ENCODE data around the gene SPAG16.
A peak's percentile ranks its signal among the peaks of the same experiment; 100 is the strongest.

Gene SPAG16

GRCh38 chr2:214201892-214202291, 917.6 kb downstream of the SPAG16 start:
- H4K91ac ChIP-seq (ENCODE audit: low read length), result peak overlapping the region; percentile 15
- H3K23ac ChIP-seq (ENCODE audit: low read length in 2 of 2), result no peak overlapping the region
- no peaks in the 10 kb centered on the region for H3K36me3 ChIP-seq (ENCODE audit: control insufficient read depth in 1 of 2, insufficient read depth in 2 of 2, low read depth in 1 of 2, low read length in 2 of 2)
- no peak overlapping the region for H3K14ac ChIP-seq (ENCODE audit: low read length in 2 of 2)
- no peak overlapping the region for H2BK120ac ChIP-seq (ENCODE audit: low read depth, low read length)
- no peak overlapping the region for H3K27ac ChIP-seq (ENCODE audit: low read length, poor library complexity, severe bottlenecking)
- no peak for DNase-seq
- no peak overlapping the region for H2BK5ac ChIP-seq (ENCODE audit: low read depth, low read length, poor library complexity, severe bottlenecking)
- H2AFZ ChIP-seq (ENCODE audit: low read depth, low read length), result no peak overlapping the region
- H4K8ac ChIP-seq (ENCODE audit: low read length), result no peak overlapping the region
- H3K27me3 ChIP-seq (ENCODE audit: control insufficient read depth in 1 of 2, insufficient read depth in 1 of 2, low read length in 2 of 2), result no peaks in the 10 kb centered on the region
- no peaks in the 10 kb centered on the region for H3K79me1 ChIP-seq (replicated peaks; ENCODE audit: low read length, poor library complexity, severe bottlenecking)
- H3K4me2 ChIP-seq (ENCODE audit: low read length, poor library complexity, severe bottlenecking), result no peak overlapping the region
- no peak overlapping the region for H2BK12ac ChIP-seq (ENCODE audit: low read length in 2 of 2)
- H2BK15ac ChIP-seq (ENCODE audit: low read depth, poor library complexity, severe bottlenecking), result no peak overlapping the region
- no peak overlapping the region for H3K18ac ChIP-seq (ENCODE audit: low read depth in 1 of 2, low read length in 2 of 2)
- H3K4ac ChIP-seq (ENCODE audit: low read depth in 1 of 2, low read length in 2 of 2), result no peak overlapping the region
- no peaks in the 10 kb centered on the region for H3K9me3 ChIP-seq (ENCODE audit: control insufficient read depth, low read length)
- no CpG with 5 or more reads among the region's 2 CpGs for WGBS
- no peak overlapping the region for H2AK5ac ChIP-seq (ENCODE audit: low read length, severe bottlenecking)
- H3K4me1 ChIP-seq (ENCODE audit: control insufficient read depth, insufficient read depth, low read depth, low read length), result no peaks in the 10 kb centered on the region
- no peak overlapping the region for H3K4me3 ChIP-seq (ENCODE audit: insufficient read depth in 1 of 2, low read depth in 1 of 2, low read length in 2 of 2)
- no peak overlapping the region for H3K9ac ChIP-seq (ENCODE audit: low read length)

DNA sequence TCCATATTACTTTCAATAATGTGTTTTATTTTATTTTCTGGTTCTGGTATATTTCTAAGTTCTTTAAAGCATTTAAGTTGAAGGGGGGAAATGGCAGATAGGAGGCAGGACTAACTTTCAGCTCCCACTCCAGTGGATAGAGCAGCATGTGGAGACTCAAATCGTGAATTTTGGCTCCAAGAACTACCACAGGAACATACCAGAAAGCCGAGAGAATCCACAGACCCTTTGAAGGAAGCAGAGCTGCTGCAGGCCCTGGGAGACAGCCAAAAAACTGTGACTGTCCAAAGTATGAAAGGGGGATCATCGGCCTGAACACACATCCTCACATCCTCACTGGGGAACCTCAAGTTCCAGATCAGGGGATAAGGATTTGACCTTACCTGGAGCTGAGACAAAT, 919.0 kb downstream of the SPAG16 start:
- Histone ChIP-seq H2BK12ac (ENCODE audit: low read length in 2 of 2) (no peak overlapping the region), H2AFZ (ENCODE audit: low read depth, low read length) (no peak overlapping the region), H2BK120ac (ENCODE audit: low read depth, low read length) (no peak overlapping the region), H3K14ac (ENCODE audit: low read length in 2 of 2) (no peak overlapping the region), H2BK15ac (ENCODE audit: low read depth, poor library complexity, severe bottlenecking) (no peak overlapping the region), H4K8ac (ENCODE audit: low read length) (peak overlapping the region; percentile 13), H2BK5ac (ENCODE audit: low read depth, low read length, poor library complexity, severe bottlenecking) (no peak overlapping the region), H3K4me3 (ENCODE audit: insufficient read depth in 1 of 2, low read depth in 1 of 2, low read length in 2 of 2) (no peak overlapping the region), H3K18ac (ENCODE audit: low read depth in 1 of 2, low read length in 2 of 2) (no peak overlapping the region), H3K4me2 (ENCODE audit: low read length, poor library complexity, severe bottlenecking) (no peak overlapping the region), H3K4me1 (ENCODE audit: control insufficient read depth, insufficient read depth, low read depth, low read length) (no peaks in the 10 kb centered on the region), H3K9ac (ENCODE audit: low read length) (no peak overlapping the region), H3K36me3 (ENCODE audit: control insufficient read depth in 1 of 2, insufficient read depth in 2 of 2, low read depth in 1 of 2, low read length in 2 of 2) (no peaks in the 10 kb centered on the region), H3K79me1 (replicated peaks; ENCODE audit: low read length, poor library complexity, severe bottlenecking) (no peaks in the 10 kb centered on the region), H3K4ac (ENCODE audit: low read depth in 1 of 2, low read length in 2 of 2) (no peak overlapping the region), H4K91ac (ENCODE audit: low read length) (no peak overlapping the region), H3K27ac (ENCODE audit: low read length, poor library complexity, severe bottlenecking) (no peak overlapping the region), H3K9me3 (ENCODE audit: control insufficient read depth, low read length) (no peaks in the 10 kb centered on the region), H2AK5ac (ENCODE audit: low read length, severe bottlenecking) (no peak overlapping the region), H3K23ac (ENCODE audit: low read length in 2 of 2) (no peak overlapping the region), H3K27me3 (ENCODE audit: control insufficient read depth in 1 of 2, insufficient read depth in 1 of 2, low read length in 2 of 2) (no peaks in the 10 kb centered on the region)
- WGBS, result 80% methylated on average over 2 of the region's 3 CpGs
- no peak for DNase-seq

GRCh38 chr2:214203744-214204289, 919.6 kb downstream of the SPAG16 start:
- Histone ChIP-seq H3K4ac (ENCODE audit: low read depth in 1 of 2, low read length in 2 of 2) (no peak overlapping the region), H3K27ac (ENCODE audit: low read length, poor library complexity, severe bottlenecking) (no peak overlapping the region), H2AFZ (ENCODE audit: low read depth, low read length) (no peak overlapping the region), H2AK5ac (ENCODE audit: low read length, severe bottlenecking) (no peak overlapping the region), H3K27me3 (ENCODE audit: control insufficient read depth in 1 of 2, insufficient read depth in 1 of 2, low read length in 2 of 2) (no peaks in the 10 kb centered on the region), H3K14ac (ENCODE audit: low read length in 2 of 2) (no peak overlapping the region), H4K91ac (ENCODE audit: low read length) (no peak overlapping the region), H3K36me3 (ENCODE audit: control insufficient read depth in 1 of 2, insufficient read depth in 2 of 2, low read depth in 1 of 2, low read length in 2 of 2) (no peaks in the 10 kb centered on the region), H4K8ac (ENCODE audit: low read length) (peak overlapping the region; percentile 19), H3K18ac (ENCODE audit: low read depth in 1 of 2, low read length in 2 of 2) (no peak overlapping the region), H3K4me3 (ENCODE audit: insufficient read depth in 1 of 2, low read depth in 1 of 2, low read length in 2 of 2) (no peak overlapping the region), H3K23ac (ENCODE audit: low read length in 2 of 2) (no peak overlapping the region), H3K9me3 (ENCODE audit: control insufficient read depth, low read length) (no peaks in the 10 kb centered on the region), H3K4me1 (ENCODE audit: control insufficient read depth, insufficient read depth, low read depth, low read length) (no peaks in the 10 kb centered on the region), H2BK120ac (ENCODE audit: low read depth, low read length) (peak overlapping the region; percentile 49), H3K4me2 (ENCODE audit: low read length, poor library complexity, severe bottlenecking) (no peak overlapping the region), H2BK5ac (ENCODE audit: low read depth, low read length, poor library complexity, severe bottlenecking) (no peak overlapping the region), H3K79me1 (replicated peaks; ENCODE audit: low read length, poor library complexity, severe bottlenecking) (no peaks in the 10 kb centered on the region), H2BK12ac (ENCODE audit: low read length in 2 of 2) (no peak overlapping the region), H3K9ac (ENCODE audit: low read length) (no peak overlapping the region), H2BK15ac (ENCODE audit: low read depth, poor library complexity, severe bottlenecking) (no peak overlapping the region)
- DNase-seq, result peak; percentile 4
- 93% methylated on average over 5 of the region's 5 CpGs for WGBS

GRCh38 chr2:214215107-214215506, 930.8 kb downstream of the SPAG16 start:
- Histone ChIP-seq H4K8ac (ENCODE audit: low read length) (no peak overlapping the region), H3K9me3 (ENCODE audit: control insufficient read depth, low read length) (no peaks in the 10 kb centered on the region), H2BK12ac (ENCODE audit: low read length in 2 of 2) (no peak overlapping the region), H3K9ac (ENCODE audit: low read length) (no peak overlapping the region), H3K79me1 (replicated peaks; ENCODE audit: low read length, poor library complexity, severe bottlenecking) (no peaks in the 10 kb centered on the region), H3K4me3 (ENCODE audit: insufficient read depth in 1 of 2, low read depth in 1 of 2, low read length in 2 of 2) (no peak overlapping the region), H4K91ac (ENCODE audit: low read length) (no peak overlapping the region), H3K23ac (ENCODE audit: low read length in 2 of 2) (no peak overlapping the region), H3K14ac (ENCODE audit: low read length in 2 of 2) (no peak overlapping the region), H3K18ac (ENCODE audit: low read depth in 1 of 2, low read length in 2 of 2) (no peak overlapping the region), H2BK120ac (ENCODE audit: low read depth, low read length) (no peak overlapping the region), H2BK5ac (ENCODE audit: low read depth, low read length, poor library complexity, severe bottlenecking) (no peak overlapping the region), H3K4ac (ENCODE audit: low read depth in 1 of 2, low read length in 2 of 2) (no peak overlapping the region), H2AFZ (ENCODE audit: low read depth, low read length) (no peak overlapping the region), H3K36me3 (ENCODE audit: control insufficient read depth in 1 of 2, insufficient read depth in 2 of 2, low read depth in 1 of 2, low read length in 2 of 2) (no peaks in the 10 kb centered on the region), H3K27ac (ENCODE audit: low read length, poor library complexity, severe bottlenecking) (no peak overlapping the region), H2BK15ac (ENCODE audit: low read depth, poor library complexity, severe bottlenecking) (no peak overlapping the region), H3K27me3 (ENCODE audit: control insufficient read depth in 1 of 2, insufficient read depth in 1 of 2, low read length in 2 of 2) (no peaks in the 10 kb centered on the region), H2AK5ac (ENCODE audit: low read length, severe bottlenecking) (no peak overlapping the region), H3K4me1 (ENCODE audit: control insufficient read depth, insufficient read depth, low read depth, low read length) (no peaks in the 10 kb centered on the region), H3K4me2 (ENCODE audit: low read length, poor library complexity, severe bottlenecking) (no peak overlapping the region)
- no peak for DNase-seq
- 95% methylated on average over 1 of the region's 1 CpG for WGBS

All from mesenchymal stem cell (in vitro differentiated cells and primary cell).